Omental fat pad (tissue), 4 donors: ENCODE data around the gene KNG1. TPM values are rescaled to one million over a fixed set of nuclear protein-coding genes. Genes with fewer than 3 reads are reported as not detected.
A peak's percentile ranks its signal among the peaks of the same experiment; 100 is the strongest.

Source experiments
- ATAC-seq: fragments of 150-250 bp; one replicate; pipeline ENCODE4 v1.9.1; 2016; ENCODE audit warnings: mild to moderate bottlenecking, moderate library complexity; ENCODE audit not compliant: low FRiP score
- DNase-seq: peaks from one replicate; pipeline ENCODE4 v3.0.0-alpha.2; 2019; ENCODE audit warnings: low spot score
- total RNA-seq, 4 donors: library from RNA; depleted of rRNA; stranded (reverse); fragments of >200 nt; gene quantifications; one replicate each; pipeline ENCODE4 v1.1.0, GENCODE V29; 2016
- TF ChIP-seq, protein P1 (sequence below), 3 donors: fragments of 450-650 bp; IDR thresholded peaks; one replicate each; pipeline ENCODE4 v1.5.1; 2016 to 2017; ENCODE audit warnings: antibody characterized with exemption in 3 of 3, mild to moderate bottlenecking in 3 of 3, moderate library complexity in 2 of 3

Gene KNG1
- total RNA-seq, 4 donors from 2014 or later, result 0.09 TPM; not detected in 3

DNA sequence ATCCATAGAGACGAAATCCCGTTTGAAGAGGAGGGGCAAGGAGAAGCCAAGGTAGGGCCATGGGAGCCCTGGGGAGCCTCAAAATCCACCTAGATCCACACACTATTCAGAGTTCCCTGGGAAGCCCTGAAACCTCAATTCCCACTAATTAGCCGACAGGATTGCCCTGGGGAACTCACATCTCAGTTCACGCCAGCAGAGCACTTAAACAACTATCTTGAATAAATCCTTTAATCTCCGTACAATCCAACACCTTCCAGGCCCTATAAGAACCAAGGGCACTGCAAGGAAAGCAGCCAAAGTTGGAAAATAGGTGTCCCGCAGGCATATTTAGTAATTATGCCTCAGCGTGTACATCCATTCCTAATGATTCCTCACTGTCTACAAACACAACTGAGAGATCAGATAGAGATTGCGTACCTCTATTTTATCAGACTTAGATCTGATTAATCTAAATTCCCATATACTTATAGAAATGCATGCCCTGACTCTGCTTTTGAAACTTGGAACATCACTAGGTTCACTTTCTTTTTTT lies 40.6 kb downstream of the KNG1 start:
- no peak for DNase-seq
- TF ChIP-seq, protein P1, sequence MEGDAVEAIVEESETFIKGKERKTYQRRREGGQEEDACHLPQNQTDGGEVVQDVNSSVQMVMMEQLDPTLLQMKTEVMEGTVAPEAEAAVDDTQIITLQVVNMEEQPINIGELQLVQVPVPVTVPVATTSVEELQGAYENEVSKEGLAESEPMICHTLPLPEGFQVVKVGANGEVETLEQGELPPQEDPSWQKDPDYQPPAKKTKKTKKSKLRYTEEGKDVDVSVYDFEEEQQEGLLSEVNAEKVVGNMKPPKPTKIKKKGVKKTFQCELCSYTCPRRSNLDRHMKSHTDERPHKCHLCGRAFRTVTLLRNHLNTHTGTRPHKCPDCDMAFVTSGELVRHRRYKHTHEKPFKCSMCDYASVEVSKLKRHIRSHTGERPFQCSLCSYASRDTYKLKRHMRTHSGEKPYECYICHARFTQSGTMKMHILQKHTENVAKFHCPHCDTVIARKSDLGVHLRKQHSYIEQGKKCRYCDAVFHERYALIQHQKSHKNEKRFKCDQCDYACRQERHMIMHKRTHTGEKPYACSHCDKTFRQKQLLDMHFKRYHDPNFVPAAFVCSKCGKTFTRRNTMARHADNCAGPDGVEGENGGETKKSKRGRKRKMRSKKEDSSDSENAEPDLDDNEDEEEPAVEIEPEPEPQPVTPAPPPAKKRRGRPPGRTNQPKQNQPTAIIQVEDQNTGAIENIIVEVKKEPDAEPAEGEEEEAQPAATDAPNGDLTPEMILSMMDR (IDR thresholded peaks at IDR 0.05), result no peak
- ATAC-seq, result no peak

DNA sequence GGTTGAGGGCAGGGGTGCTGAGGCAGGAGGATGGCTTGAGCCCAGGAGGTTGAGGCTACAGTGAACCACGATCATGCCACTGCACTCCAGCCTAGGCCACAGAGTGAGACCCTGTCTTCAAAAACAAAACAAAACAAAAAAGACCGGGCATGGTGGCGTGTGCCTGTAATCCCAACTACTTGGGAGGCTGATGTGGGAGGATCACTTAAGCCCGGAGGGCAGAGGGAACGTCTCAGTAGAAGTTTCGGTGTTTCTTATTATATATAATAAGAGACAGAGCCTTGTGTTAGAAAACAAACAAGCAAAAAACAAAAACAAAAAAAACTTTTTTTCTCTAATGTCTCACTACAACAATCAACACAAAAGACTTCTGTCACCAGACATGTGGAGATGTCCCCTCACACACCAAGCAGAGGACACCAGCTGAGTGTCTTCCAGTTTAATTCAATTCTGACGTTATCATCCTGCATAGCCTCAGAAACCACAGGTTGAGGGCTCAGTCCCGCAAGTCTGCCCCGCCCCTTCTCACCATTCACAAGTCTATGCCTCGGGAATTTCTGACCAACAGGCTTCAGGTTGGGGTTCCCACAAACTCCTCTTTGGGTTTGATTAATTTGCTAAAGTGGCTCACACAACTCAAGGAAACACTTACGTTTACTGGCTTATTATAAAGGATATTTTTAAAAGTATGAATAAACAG lies 42.2 kb downstream of the KNG1 start:
- TF ChIP-seq, protein P1 (IDR thresholded peaks at IDR 0.05), result no peak
- DNase-seq (no peak), ATAC-seq (no peak)

DNA sequence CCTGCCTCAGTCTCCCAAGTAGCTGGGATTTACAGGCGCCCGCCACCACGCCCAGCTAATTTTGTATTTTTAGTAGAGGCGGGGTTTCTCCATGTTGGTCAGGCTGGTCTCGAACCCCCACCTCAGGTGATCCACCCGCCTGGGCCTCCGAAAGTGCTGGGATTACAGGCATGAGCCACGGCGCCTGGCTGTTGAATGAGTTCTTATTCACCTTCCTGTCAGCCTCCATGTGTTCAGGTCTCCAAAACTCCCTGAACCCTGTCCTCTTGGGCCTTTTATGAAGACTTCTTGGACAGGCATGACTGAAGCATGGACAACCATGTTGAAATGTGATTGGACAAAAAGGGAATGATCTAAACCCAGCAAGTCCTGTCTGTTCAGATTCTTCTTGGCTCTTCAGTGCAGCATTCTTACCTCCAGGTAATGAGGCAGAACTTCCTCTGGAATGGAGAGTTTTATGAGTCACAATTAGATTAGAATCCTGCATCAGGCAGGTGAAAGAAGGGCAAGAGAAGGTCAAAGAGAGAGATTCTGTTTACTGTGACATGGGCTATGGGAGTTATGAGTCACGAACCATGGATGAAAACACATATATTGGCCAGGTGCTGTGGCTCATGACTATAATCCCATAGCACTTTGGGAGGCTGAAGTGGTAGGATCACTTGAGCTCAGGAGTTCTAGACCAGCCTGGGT lies 43.1 kb downstream of the KNG1 start:
- TF ChIP-seq, protein P1 (IDR thresholded peaks at IDR 0.05), result no peak
- DNase-seq (no peak), ATAC-seq (no peak)

DNA sequence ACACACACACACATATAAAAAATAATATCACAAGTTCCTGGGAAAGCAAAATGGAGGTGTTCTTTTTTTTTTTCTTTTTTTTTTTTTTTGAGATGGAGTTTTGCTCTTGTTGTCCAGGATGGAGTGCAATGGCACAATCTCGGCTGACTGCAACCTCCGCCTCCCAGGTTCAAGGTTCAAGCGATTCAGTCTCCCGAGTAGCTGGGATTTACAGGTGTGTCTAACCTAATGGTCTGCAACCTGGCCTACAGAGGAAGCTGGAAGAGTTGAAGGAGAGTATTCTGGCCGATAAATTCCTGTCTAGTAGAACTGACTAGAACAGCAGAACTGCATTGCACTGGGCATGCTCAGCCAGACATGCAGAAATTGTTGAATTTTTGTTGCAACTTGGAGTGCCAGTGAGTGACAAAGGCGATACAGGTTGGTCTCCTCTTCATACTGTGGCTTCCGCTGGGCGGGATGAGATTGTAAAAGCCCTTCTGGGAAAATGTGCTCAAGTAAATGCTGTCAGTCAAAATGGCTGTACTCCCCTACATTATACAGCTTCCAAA lies 43.8 kb downstream of the KNG1 start:
- TF ChIP-seq, protein P1 (IDR thresholded peaks at IDR 0.05), result no peak
- no peak for DNase-seq
- ATAC-seq, result no peak

DNA sequence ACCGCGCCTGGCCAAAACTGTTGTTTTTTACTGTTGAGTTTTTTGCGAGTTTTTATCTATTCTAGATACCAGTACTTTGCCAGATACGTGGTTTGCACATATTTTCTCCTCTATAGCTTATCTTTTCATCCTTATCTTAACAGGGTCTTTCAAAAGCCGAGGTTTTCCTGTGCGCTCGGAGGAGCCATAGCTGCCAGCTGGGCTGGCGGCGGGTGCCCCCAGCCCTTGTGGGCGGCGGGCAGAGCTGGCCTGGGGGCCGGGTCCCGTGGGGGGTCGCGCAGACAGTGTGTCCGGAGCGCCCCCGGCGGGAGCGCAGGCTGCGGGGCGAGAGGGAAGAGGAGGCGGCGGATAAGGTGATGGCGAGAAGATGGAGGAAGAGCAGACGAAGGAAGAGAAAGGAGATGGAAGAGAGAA lies 55.1 kb downstream of the KNG1 start:
- ATAC-seq (no peak), DNase-seq (no peak)
- TF ChIP-seq, protein P1 (IDR thresholded peaks at IDR 0.05), result no peak

DNA sequence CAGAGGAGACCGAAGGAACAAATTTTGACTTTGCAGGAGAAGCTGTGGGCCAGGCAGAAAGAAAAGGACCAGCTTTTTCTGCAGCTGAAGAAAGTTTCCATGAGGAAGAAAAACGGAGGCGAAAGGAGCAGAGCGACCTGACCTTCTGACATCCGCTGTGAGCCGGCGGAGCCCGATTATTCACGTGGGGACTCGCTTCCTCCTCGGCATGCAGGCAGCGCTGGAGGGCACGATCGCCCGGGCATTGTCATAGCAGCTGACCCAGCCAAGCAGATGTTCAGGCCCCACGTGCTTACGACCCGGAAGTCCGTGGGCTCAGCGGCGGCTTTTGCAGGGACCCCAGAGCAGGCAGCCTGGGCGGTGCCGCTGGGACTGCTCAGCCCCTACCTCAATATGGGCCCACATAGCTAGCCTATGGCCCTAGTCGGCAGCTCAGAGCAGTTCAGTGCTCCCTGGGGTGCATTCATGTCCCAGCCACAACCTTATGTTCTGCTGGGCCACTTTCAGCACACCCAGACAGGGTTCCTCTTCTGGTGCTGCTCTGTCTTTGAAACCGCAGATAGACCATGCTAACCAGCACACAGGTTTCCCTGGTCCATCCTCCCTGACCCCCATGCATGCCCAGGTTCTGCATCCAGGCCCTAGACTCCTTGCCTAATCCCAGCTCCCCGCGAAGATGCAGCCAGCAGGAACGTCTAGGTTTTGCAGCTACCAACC lies 55.7 kb downstream of the KNG1 start:
- TF ChIP-seq, protein P1 (IDR thresholded peaks at IDR 0.05), result no peak
- DNase-seq, result no peak
- peak; percentile 51 for ATAC-seq
